IPS-18c (cell line): ENCODE results near the gene THOC1.

Experiments used
- H3K4me3 ChIP-seq: 2 replicates; pipeline ENCODE4 v1.7.0; 2013; ENCODE audit warnings: low read depth, mild to moderate bottlenecking, low read length, moderate library complexity; ENCODE audit not compliant: insufficient read depth
- H3K9me3 ChIP-seq: one replicate; pipeline ENCODE4 v1.6.1; 2013; ENCODE audit warnings: mild to moderate bottlenecking, low read length, moderate library complexity; ENCODE audit not compliant: control insufficient read depth, insufficient read depth

THOC1 gene

DNA sequence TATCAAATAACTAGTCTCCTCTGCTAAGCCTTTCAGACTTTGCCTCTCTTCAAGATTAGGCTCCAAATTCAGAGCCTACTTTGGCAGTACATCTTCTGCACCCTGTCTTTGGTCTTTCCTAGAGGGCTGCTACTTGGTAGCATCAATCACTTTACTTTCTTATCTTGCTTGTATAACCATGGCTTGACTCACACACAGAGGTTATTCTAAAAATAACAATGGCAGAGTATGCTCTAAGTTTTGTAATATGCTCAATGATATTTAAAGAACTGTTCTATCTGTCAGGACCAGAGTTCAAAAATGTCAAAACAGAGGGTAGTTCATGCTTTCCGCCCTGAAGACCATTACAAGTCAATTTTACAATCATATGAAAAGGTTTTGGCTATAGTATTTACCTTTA lies 27.7 kb downstream of the THOC1 start:
- peaks cover 4% of the 10 kb centered on the region for H3K9me3 ChIP-seq
- H3K4me3 ChIP-seq, result no peak overlapping the region

DNA sequence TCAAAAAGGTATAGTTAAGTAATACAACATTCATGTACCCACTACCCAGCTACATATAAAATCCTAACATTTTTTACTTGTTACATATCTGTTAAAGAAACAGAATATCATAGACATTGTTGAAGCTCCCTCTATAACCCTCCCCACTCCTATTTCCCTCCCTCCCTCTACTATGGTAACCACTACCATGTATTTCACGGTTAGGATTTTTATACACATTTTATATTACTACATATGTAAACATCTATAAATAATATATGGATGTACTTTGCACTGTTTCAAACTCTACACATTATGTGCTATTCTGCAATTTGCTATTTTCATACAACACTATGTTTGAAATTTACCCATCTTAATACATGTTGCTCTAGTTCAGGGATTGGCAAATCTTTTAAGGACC lies 36.3 kb downstream of the THOC1 start:
- H3K4me3 ChIP-seq, result no peak overlapping the region
- H3K9me3 ChIP-seq, result no peaks in the 10 kb centered on the region

DNA sequence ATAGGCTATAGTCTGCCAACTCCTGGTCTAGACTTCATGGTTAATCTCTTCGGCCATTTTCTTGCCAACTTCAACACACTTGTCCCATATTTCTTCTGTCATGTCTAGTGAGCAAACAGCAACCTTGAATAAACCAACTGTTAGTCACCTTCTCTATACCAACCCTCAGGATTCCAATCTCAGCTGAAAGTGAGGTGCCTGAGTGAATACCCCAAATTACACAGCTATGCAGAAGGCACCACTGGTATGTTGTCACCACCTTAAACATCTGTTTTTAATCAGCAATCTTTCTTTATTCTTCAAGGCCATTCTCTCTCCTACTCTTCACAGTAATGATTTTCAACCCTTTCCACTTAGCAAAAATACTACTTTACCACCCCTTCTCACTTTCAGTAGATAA lies 39.3 kb downstream of the THOC1 start:
- Histone ChIP-seq H3K4me3 (no peak overlapping the region), H3K9me3 (no peaks in the 10 kb centered on the region)

DNA sequence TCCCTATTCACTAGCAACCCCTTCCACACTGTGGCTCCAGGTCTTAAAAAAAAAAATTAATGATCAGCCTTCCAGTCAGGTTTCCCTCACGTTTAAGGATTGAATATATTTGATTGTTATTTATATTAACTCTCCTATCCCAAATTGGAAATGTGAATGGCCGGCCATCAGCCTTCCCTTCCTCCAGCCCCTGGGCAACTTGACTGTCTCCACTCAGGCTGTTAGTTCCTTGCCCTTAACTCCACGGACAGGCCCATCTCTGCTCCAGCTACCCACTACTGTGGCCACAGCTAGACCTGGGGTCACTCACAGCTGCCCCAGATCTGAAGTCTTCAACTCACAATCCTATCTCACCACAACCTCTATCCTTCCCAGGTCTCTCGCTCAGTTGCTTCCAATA lies 39.9 kb downstream of the THOC1 start:
- no peak overlapping the region for H3K4me3 ChIP-seq
- H3K9me3 ChIP-seq, result no peaks in the 10 kb centered on the region

DNA sequence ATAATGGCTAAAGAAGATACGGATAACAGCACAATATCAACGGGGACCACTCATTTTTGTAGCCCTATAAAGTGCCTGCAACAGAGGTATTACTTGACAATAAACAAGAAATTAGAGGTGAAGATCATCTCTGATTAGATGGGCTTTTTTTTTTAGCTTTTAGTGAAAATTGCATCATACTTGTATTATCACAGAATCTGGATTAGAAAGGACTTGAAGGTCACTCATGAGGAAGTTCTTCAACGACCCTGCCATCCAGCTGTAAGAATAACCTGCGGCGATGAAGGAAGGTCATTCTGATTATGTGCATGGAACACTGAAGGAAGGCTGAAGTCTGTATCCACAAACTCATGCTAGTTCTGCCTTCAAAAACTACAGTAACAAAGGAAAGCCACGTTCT lies 40.5 kb downstream of the THOC1 start:
- no peak overlapping the region for H3K4me3 ChIP-seq
- no peaks in the 10 kb centered on the region for H3K9me3 ChIP-seq

DNA sequence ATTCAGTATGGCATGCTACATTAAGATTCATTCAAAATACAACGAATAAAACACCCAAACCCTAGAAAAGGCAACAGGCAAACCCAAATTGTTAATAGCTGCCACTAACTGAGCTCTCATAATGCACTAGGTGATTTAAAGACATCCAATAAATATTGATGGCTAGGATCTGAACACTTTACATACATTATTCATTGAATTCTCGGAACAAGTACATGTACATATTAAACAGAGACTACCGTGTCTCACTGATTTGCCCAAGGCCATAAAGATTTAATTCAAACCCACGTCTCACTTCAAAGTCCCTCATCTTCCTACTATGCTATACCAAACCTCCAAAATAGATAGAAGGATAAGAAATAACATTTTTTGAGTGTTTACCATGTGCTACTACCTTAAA lies 42.1 kb downstream of the THOC1 start:
- H3K9me3 ChIP-seq, result no peaks in the 10 kb centered on the region
- no peak overlapping the region for H3K4me3 ChIP-seq

DNA sequence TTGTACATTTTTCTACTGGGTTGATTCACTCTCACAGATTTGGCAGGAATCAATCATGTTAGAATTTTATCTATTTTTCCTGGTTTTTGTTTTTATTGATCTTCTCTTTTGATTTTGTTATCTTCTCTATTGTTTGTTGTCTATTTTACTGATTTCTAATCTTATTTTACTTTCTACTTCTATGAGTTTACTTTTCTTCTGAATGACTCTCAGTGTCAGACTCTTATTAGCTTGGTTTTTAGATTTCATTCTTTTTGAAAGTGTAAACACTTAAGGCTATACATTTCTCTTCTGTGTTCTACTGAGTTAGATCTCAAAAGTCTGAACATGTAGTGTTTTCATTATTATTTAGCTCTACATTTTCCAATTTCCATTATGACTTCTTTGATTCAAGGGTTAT lies 47.1 kb downstream of the THOC1 start:
- H3K4me3 ChIP-seq, result no peak overlapping the region

DNA sequence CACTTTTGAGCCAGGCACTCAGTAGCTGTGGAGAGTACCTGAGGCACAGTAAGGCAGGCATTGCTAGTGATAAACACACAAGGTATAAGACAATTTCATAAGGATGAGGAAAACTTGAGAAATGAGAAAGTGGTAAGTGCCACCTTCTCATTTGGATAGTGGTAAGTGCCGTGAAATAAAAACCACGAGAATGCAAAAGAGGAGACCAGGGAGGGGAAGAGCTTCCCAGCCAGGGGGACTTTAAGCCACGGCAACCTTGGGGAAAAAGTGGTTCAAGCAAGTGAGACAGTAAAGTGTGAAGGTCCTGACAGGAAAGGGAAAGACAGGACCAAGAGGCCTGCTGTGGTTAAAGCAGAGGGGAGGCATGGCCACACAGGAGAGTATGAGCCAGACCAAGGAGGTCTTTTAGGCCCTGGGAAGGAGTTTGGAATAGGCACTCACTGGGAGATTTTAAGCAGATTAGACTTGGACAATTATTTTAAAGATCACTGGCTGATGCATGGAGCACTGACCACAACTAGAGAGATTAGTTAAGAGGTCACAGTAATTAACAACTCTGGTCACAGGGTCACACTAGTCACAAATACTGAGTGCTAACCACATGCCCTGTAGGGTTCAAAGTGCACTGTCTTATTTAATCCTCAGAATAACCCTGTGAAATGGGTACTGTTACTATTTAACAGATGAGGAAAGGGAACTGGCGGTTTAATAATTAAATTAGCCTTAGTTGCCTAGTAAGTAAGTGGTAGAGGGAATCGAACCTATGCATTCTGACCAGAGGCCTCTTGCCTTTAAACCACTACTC lies 50.1 kb downstream of the THOC1 start:
- Histone ChIP-seq H3K9me3 (no peaks in the 10 kb centered on the region), H3K4me3 (no peak overlapping the region)

More for the DNA sequence above, 47.1 kb downstream of the THOC1 start:
- no peaks in the 10 kb centered on the region for H3K9me3 ChIP-seq

DNA sequence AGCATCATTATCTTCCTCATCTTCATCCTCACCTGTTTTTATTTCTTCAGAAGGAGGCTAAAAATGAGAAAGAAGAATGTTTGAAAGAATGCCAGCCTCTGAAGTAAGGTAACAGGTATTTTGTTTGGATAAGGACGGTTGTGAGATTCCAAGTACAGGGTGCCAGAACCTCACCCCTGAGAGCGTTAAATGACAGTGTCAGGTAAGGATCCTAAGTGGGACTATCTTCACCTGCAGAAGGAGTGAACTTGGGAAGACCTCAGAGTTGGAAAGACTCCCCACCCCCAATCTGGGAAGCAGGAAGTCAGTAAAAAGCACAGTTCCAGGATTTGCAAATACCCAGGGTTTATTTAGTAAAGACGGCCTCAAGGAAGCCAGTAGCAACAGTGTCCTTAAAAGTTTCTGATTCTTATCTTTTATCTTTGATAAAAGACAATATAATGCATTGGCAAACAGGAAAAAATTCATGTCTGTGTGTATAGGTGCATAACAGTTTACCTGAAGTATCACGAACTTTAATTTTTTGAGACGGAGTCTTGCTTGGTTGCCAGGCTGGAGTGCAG lies 52.3 kb downstream of the THOC1 start:
- H3K4me3 ChIP-seq, result no peak overlapping the region

DNA sequence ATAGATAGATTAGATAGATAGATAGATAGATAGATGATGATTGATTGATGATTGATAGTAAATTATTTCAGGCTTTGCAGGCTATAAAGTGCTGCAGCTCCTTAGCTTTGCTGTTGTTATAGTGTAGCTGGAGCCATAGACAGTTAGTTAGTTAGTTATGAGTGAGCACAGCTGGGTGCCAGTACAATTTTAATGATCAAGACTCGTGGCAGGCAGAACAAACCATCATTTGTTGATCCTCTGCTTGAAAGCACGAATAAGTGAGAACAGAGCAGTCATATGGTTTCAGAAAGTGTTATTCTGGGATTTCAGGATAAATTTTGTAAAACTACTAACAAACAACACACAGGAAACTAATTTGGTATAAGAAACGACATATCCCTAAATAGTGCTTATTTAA lies 53.9 kb downstream of the THOC1 start:
- Histone ChIP-seq H3K4me3 (no peak overlapping the region), H3K9me3 (no peaks in the 10 kb centered on the region)

More for the DNA sequence above, 52.3 kb downstream of the THOC1 start:
- H3K9me3 ChIP-seq, result no peaks in the 10 kb centered on the region

DNA sequence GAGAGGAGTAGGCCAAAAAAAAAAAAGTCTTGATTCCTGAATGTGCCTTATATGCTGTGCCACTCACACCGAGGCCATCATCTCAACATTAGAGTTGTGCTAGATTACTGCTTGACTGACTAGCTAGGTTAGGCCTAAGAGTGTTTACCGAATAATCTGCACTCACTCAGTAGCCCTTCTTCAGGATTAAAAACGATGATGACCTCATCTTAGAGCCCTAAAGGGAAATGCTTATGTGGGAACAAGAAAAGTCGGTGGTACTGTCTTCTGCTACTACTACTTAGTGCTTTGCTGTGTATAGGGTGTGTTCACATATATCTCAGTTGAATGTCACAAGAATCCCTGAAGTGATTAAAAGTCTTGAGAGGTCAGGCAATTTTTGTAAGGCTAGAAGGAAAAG lies 54.3 kb downstream of the THOC1 start:
- Histone ChIP-seq H3K4me3 (no peak overlapping the region), H3K9me3 (no peaks in the 10 kb centered on the region)

DNA sequence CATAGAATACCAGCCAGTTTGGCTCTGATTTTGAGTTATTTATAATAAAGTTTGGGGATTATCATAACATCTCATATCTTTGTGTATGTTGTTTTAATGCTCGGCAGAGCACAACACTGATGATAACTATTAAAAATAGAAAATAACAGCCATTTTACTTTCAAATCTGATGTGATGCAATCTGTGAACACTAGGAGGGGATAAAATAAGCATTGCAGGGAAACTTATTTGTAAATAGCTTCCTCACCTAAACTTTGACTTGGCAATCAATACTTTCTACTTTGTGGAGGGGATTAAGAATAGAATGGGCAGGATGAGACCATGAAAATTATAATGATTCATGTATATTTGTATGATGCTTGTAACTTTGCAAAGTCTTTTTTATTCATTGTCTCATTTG lies 55.1 kb downstream of the THOC1 start:
- Histone ChIP-seq H3K4me3 (no peak overlapping the region), H3K9me3 (no peaks in the 10 kb centered on the region)

DNA sequence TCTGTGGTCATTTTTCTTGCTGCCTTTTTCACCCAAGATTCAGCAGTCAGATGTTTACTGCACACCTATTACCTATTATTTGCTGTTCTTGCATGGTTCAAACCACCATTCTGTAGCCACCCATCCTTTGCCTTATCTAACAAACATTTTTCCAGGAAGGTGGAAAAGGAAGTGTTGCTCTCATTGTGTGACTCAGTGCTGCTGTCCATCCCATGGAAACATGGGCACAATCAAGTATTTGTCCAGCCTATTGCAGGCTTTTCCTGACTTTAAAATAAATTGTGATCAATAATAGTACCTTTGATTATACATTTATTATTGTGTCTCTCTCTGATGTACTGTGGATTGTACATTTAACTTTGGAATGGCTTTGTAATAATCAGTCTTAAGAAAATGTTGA lies 56.3 kb downstream of the THOC1 start:
- no peaks in the 10 kb centered on the region for H3K9me3 ChIP-seq
- no peak overlapping the region for H3K4me3 ChIP-seq

DNA sequence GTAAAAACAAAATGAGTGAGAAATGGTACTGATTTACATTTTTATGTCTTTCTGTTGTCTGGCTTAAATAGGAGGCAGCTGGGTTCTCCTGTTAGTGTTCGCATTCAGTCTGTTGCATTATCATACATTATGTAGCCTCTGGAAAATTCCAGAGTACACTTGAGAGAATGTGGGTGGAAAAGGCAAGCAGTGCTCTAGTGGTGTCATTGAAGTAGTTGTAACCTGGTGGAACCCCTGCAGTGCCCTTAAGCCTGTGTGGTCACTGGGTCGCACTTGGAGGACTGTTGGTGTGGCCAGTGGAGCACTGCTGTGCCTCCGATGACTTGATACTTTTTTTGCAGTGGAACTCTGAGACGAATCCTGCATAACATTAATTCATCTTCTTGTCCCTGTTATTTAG lies 57.1 kb downstream of the THOC1 start:
- H3K4me3 ChIP-seq, result no peak overlapping the region

DNA sequence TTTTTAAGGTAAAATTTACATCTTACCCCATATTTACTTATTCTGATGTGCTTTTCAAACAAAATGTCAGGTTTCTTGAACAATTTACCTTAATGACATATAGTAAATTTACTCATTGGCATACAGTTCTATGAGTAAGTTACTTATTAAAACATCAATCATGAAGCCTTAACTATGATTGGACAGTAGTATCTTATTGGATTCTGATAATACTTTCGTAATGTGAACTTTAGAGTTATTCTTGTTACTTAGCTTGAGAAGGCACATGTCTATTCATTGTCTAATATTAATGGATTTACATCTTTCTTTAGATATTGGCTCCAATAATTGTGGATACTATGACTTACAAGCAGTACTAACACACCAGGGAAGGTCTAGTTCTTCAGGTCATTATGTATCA lies 57.8 kb downstream of the THOC1 start:
- Histone ChIP-seq H3K4me3 (no peak overlapping the region), H3K9me3 (no peaks in the 10 kb centered on the region)

More for the DNA sequence above, 57.1 kb downstream of the THOC1 start:
- no peaks in the 10 kb centered on the region for H3K9me3 ChIP-seq

DNA sequence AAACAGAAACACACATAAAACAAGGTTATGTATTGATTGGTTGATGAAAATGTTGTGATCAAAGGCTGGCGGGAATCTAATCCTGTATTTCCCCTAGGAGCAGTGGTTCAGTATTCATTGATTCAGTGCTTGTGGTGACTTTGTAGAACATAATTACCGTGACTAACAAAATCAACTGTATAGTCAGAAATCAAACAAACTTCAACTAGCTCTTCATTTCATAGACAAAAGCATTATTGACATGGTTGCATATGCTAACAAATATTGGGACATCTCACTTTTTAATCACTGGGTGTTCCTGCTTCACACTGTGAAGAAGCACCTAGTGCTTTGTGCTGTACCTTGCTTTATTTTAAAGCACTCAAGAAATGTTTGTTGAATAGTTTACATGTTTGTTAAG lies 68.1 kb downstream of the THOC1 start:
- no peak overlapping the region for H3K4me3 ChIP-seq
- H3K9me3 ChIP-seq, result no peaks in the 10 kb centered on the region

DNA sequence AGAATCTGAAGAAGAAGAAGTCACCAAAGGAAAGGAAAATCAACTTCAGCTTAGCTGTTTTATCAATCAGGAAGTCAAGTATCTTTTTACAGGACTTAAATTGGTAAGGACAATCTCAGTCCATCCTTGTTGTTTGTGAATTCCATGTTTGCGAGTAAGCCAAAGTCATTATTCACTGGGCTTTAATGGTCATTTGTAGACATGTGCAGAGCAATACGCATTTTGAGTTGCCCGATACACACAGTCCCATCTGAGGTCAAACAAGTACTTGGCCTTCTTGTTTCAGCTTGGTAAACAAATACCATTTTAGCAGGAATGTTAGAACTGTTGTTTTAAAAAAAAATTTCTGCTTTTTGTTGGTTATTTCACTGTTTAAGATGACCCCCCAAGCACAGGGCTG lies 68.6 kb downstream of the THOC1 start:
- no peaks in the 10 kb centered on the region for H3K9me3 ChIP-seq
- no peak overlapping the region for H3K4me3 ChIP-seq

DNA sequence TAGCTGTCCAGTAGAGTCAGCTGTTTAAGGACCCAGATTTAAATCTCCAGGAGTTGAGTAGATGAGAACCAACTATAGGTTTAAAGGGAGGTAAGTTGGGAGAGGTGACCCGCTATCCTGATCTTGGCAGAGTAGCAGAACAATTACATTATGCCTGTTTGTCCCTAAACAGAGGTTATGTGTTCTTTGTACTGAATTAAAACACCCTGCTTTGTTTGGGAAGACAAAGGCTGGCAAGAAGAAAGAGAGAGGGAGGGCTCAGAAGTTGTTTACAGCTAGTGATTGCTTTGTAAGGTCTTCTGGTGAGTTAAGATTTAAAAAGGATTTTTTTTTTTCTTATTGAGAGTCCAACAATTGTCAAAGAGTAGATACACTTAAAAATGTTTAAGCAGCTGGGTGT lies 72.2 kb downstream of the THOC1 start:
- Histone ChIP-seq H3K9me3 (no peaks in the 10 kb centered on the region), H3K4me3 (no peak overlapping the region)

DNA sequence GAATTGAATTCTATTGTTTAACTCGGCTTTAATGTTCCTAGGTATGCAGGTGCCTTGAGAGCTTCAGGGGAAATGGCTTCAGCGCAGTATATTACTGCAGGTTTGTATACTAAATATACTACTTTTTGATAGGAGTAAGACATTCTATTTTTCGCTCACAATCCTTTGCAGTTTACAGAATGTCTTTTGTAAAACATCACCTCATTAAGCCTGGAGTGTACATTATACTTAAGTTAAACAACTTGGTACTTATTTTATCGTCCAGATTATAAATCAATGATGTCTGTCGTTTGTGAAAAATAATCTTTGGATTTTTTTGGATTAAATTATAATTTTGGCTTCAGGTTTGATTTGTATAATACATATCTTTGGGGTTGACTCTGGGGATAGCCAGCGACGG lies 75.0 kb downstream of the THOC1 start:
- Histone ChIP-seq H3K9me3 (no peaks in the 10 kb centered on the region), H3K4me3 (no peak overlapping the region)
